Suprapubic skin (tissue), 4 donors: ENCODE measurements around the gene DUS4L.

Experiments
- CTCF ChIP-seq, 2 donors: fragments of 200-600 bp in 1 of 2; fragments of 450-650 bp in 1 of 2; sonication (generic) in 1 of 2; IDR thresholded peaks; one replicate each; pipeline ENCODE4 v1.5.1; 2016 to 2019; ENCODE audit warnings: antibody characterized with exemption in 2 of 2, mild to moderate bottlenecking in 1 of 2, moderate library complexity in 1 of 2
- POLR2A ChIP-seq, 2 donors: fragments of 450-650 bp; IDR thresholded peaks; one replicate each; pipeline ENCODE4 v1.6.1; 2017; ENCODE audit warnings: antibody characterized with exemption in 2 of 2, mild to moderate bottlenecking in 2 of 2, moderate library complexity in 2 of 2
- POLR2AphosphoS5 ChIP-seq, 3 donors: sonication (generic); formaldehyde crosslinking; IDR thresholded peaks; one replicate each; pipeline ENCODE4 v1.6.1; 2017; ENCODE audit warnings: antibody characterized with exemption in 3 of 3

GRCh38 chr7:107551936-107552335, 11.8 kb upstream of the DUS4L start:
- TF ChIP-seq CTCF (IDR thresholded peaks at IDR 0.05) (no peak), POLR2A (IDR thresholded peaks at IDR 0.05) (no peak), POLR2AphosphoS5 (IDR thresholded peaks at IDR 0.05) (no peak)
